H7 (cell line): Measurements from ENCODE around the gene EPHB2. TPM values are rescaled to one million over a fixed set of nuclear protein-coding genes. Genes with fewer than 3 reads are reported as not detected.

Source experiments
- DNase-seq: peaks from one replicate; pipeline ENCODE4 v3.0.0; 2012
- H3K27me3 ChIP-seq: 2 replicates; pipeline ENCODE4 v1.6.0; 2011; ENCODE audit warnings: mild to moderate bottlenecking, low read length; ENCODE audit not compliant: control insufficient read depth, insufficient read depth
- H3K36me3 ChIP-seq: replicated peaks from 2 replicates; pipeline ENCODE4 v1.5.1; 2011; ENCODE audit warnings: low read length; ENCODE audit not compliant: control insufficient read depth, insufficient read depth
- H3K4me3 ChIP-seq: 2 replicates; pipeline ENCODE4 v1.5.1; 2011; ENCODE audit warnings: low read depth, mild to moderate bottlenecking, control low read depth, low read length, moderate library complexity; ENCODE audit not compliant: insufficient read depth
- total RNA-seq: library from RNA; depleted of rRNA; stranded (reverse); fragments of >200 nt; shearing (Covaris generic); gene quantifications from 2 replicates; pipeline ENCODE4 v1.2.3, GENCODE V29; 2014

EPHB2 gene
- total RNA-seq, 1 experiment from 2014 or later: 14.8 TPM

DNA sequence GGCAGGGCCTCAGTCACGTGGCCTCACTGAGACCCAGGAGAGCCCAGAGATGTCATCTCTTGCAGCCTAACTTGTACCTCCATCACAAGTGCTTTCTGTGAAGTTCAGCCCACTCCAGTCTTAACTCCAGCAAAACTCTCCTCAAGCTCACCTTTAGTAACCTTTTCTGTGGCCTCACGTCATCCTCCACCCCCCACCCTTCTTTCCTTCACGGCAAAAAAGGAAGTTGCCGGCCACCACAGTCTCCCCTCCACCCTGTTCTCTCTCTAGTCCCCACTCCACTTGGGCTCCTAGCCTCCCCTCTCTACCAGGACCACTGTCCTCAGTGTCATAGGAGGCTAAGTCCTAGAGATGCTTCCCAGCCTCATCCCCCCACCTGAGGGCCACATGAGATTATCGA, 155.1 kb downstream of the EPHB2 start:
- Histone ChIP-seq H3K27me3 (no peaks in the 10 kb centered on the region), H3K4me3 (no peak overlapping the region), H3K36me3 (no peaks in the 10 kb centered on the region)
- no peak for DNase-seq

DNA sequence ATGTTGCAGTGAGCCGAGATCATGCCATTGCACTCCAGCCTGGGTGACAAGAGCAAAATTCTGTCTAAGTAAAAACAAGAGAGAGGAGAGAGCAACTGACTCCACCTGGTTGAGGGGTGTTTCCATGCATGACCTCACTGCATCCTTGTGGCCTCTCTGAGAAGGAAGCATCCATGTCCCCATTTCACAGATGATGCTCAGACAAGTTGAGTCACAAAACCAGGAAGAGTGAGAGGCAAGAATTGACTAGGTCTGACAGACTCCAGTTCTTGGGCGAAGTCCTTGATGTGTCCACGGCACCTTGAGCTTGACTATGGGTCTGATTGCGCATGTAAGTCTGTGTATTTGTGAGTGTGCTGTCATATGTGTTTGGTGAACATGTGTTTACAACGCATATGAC, 156.2 kb downstream of the EPHB2 start:
- no peaks in the 10 kb centered on the region for H3K27me3 ChIP-seq
- H3K36me3 ChIP-seq: no peaks in the 10 kb centered on the region
- DNase-seq: no peak
- no peak overlapping the region for H3K4me3 ChIP-seq

DNA sequence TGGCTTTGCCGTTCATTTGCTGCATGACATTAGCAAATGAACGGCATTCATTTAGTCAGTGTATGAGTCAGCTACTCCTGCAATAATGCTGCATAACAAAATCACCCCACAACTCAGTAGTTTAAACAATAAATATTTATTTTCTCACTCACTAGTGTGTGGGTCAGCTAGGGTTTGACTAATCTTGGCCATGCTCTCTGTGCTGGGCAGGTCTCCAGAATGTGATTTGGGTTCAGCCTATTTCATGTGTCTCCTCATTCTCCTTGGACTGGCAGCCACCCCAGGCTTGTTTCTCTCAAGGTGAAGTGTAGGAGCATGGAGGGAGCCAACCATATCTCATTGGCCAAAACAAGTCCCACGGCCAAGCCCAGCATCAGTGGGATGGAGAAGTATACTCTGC, 157.7 kb downstream of the EPHB2 start:
- Histone ChIP-seq H3K27me3 (no peaks in the 10 kb centered on the region), H3K4me3 (no peak overlapping the region), H3K36me3 (no peaks in the 10 kb centered on the region)
- no peak for DNase-seq

DNA sequence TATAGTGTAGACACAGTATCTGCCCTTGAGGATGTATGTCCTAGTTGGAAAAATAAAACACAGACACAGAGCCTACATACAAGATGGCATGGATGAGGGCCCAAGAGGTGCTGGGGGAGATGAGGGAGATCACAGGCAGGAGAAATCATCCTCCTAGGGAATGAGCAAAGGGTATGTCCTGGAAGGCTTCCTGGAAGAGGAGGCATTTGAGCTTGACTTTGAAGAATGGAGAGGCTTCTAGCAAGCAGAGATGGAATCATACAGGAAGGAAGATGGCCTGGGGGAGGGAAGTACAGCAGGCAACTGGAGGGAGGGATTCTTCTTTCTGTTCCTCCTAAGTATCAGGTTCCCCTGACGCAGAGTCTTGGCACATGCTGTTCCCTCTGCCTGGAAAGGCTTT, 158.7 kb downstream of the EPHB2 start:
- Histone ChIP-seq H3K36me3 (no peaks in the 10 kb centered on the region), H3K4me3 (no peak overlapping the region), H3K27me3 (no peaks in the 10 kb centered on the region)
- no peak for DNase-seq

DNA sequence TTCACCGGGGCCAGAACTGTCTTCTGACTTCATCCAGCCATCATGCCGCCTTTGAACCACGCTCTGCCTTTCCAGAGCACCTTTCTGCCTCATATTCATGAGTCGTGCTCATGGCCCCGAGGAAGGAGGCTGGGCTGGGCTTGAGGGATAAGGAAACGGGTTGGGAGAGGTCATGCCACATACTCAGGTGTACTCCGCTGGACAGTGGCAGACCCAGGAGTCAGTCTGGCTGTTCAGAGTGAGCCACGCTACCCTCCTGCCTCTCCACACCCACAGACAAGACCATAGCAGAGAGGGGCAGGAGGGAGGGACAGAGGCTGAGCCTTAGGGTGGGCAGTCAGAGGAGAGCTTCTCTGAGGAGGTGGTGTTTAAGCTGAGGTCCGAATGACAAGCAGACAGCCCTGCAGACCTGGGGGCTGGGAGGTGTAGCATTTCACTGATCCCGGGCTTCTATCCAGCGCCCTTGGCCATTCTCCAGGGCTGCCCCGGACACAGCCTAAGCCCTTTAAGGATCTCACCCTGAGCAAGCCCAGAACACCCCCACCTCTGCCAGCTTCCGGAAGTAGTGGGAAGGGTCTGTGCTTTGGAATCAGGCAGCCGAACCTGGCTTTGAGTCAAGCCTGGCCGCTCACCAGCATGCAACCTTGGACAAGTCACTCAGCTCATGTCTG, 159.7 kb downstream of the EPHB2 start:
- H3K36me3 ChIP-seq: no peaks in the 10 kb centered on the region
- no peak for DNase-seq
- no peaks in the 10 kb centered on the region for H3K27me3 ChIP-seq
- no peak overlapping the region for H3K4me3 ChIP-seq

DNA sequence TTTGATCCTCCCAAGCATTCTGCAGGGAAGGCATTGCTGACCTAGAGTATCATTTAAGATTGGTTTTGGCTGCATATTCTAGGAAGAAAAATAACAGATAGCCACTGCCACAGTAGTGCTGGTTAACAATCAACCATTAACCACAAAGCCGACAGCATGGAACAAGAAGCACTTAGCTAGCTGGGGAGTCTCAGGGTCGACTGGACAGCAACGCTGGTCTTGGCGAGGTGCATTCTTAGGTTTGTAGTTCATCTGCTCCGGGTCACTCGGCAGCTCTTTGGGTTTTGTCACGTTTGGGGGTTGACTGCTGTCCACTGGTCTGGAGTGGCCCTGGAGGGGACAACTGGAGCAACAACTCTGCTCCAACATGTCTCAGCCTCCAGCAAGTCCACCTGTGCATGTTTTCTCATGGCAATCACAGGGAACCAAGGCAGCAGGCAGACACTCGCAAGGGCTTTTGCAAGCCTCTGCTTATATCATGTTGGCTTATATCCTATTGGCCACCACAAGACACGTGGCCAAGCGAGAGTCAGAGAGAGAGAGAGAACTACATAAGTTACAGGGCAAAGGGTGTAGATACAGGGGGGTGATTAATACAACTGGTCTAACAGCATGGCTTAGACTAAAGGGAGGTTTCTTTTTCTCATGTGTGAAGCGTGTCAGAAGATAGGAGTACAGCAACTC, 162.5 kb downstream of the EPHB2 start:
- Histone ChIP-seq H3K27me3 (no peaks in the 10 kb centered on the region), H3K4me3 (no peak overlapping the region)
- no peak for DNase-seq

DNA sequence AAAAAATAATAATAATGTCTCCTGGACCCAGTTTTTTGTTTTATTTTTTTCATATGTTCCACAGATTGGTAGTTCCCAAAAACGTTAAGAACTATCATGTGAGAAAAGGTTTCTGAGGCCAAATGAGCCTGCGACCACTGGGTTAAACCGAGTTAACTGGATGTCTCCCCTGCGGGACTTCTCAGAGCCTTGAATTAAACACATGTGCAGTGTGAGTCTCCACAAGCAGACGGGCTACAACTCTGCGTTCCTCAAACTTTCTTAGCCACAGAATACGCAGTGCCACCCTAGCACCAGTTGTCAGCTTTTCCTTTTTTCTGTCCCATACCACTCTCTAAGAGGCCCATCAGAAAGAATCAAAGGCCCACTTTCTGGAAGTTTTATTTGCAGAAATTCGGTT, 164.1 kb downstream of the EPHB2 start:
- H3K4me3 ChIP-seq: no peak overlapping the region
- H3K27me3 ChIP-seq: no peaks in the 10 kb centered on the region
- no peak for DNase-seq
- H3K36me3 ChIP-seq: no peaks in the 10 kb centered on the region

More for the DNA sequence above, 162.5 kb downstream of the EPHB2 start:
- no peaks in the 10 kb centered on the region for H3K36me3 ChIP-seq

DNA sequence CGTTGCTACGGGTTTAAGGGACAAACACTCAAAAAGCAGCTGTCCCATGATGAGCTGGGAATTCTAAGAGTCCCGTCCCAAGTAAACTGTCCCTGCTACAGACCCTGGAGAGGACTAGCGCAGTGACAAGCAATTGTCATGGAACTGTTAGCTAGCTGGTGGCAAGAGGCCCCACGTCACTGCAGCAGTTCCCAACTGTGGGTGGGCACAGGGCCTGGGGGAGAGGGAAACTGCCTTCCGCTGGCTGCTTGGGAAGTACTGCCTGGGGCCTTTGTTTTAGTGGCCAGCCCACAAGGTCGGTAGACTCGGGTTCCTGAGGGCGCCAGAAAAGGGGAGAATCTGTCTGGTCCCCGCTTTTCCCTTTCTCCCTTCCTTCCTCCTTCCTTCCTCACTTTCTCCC, 164.6 kb downstream of the EPHB2 start:
- Histone ChIP-seq H3K36me3 (no peaks in the 10 kb centered on the region), H3K27me3 (no peaks in the 10 kb centered on the region), H3K4me3 (no peak overlapping the region)
- no peak for DNase-seq

DNA sequence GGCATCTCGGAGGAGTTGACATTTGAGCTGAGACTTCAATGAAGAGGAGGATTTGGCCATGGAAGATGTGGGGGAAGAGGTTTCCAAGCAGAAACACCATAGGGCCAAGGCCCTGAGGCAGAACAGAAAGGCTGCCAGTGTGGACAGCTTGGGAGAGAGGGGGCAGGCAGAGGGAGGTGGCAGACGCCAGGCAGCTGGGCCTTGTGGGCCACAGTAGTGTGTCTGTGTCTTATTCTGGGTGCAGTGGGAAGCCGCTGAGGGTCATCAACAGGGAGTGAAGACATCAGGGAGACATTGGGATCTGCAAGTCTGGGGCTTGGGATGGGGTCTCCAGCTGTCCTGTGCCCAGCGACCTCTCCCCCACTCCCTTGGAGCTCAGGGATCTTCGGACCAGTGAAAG, 165.2 kb downstream of the EPHB2 start:
- DNase-seq: no peak
- no peak overlapping the region for H3K4me3 ChIP-seq
- no peaks in the 10 kb centered on the region for H3K36me3 ChIP-seq
- H3K27me3 ChIP-seq: no peaks in the 10 kb centered on the region

DNA sequence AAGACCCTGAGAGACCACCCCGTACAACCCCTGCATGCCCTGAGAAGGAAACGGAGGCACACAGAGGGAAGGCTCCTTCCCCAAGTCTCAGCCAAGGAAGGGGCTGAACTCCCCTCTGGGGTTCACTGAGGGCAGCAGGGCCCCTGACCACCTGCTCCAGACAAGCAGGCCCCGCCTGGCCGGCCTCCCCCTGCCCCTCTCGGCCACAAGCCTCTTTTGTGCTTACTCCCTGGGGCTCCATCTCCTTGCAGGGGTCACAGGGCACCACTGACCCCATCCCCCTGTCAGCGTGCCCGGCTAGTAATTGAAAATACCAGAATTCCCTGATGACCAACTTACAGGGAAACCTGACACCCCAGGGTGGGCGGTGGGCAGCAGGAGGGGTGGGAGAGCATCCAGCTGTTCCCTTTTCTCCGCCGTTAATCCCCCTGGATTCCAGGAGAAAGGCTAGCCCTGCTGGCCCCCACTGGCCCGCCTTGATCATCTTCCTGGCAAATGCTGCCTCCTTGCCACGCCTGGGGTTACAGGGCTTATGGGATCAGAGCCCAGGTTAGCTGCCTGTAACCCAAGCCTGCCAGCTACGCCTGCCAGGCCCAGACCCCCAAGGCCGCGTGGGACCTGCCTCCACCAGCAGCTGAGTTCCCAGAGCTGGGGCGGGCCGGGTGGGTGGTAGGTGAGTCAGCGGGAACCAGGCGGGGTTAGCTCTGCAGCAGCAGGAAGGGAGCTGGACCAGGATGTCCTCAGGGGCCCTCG, 165.9 kb downstream of the EPHB2 start:
- Histone ChIP-seq H3K36me3 (no peaks in the 10 kb centered on the region), H3K4me3 (no peak overlapping the region), H3K27me3 (no peaks in the 10 kb centered on the region)
- DNase-seq: peak; percentile 83

DNA sequence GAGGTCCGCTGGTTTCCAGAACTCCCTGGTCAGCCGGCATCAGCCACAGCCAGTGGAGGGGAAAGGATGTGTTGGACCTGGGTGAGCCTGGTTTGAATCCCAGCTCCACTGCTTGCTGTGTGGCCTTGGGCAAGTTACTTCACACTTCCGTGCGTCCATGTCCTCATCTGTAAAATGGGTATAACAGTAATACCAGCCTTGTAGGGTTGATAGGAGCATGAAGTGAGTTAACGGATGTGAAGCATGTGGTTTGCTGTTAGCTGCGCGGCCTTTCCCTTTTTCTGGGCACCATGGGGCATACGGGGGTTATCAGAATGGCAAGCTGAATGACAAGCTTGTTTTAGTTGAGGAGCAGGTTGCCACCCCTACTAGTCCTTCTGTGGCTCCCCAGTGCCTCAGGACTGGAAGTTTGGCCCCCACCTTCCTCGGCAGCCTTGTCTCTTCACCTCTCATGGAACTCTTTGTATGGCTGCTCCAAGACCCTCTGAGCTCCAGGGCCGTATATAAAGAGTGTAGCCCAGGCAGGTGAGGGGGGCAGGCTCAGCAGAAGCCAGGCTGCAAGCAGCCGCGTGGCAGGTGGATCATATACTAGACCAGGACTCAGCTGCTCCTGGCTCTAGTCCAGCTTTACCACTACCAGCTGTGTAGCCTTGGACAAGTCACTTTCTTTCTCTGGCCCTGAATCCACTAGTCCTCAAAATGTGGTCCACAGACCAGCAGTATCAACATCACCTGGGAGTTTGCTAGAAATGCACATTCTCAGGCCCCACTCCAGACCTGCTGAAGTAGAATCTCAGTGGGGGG, 166.7 kb downstream of the EPHB2 start:
- Histone ChIP-seq H3K27me3 (no peaks in the 10 kb centered on the region), H3K4me3 (no peak overlapping the region), H3K36me3 (no peaks in the 10 kb centered on the region)
- no peak for DNase-seq

DNA sequence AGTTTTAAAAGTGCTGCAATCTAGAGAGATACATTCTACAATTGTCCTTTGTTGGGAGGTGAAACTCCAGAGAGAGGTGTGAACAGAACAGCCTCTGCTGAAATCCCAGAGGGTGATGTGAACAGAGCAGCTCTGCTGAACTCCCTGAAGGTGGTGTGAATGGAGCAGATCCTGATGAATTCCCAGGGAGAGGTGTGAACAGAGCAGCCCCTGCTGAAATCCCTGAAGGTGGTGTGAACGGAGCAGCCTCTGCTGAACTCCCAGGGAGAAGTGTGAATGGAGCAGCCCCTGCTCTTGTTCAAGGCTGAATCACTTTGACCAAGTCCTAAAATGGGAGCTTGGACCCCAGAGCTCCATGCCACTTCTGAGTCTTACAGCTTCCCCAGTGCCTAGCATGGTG, 167.3 kb downstream of the EPHB2 start:
- DNase-seq: no peak
- Histone ChIP-seq H3K36me3 (no peaks in the 10 kb centered on the region), H3K27me3 (no peaks in the 10 kb centered on the region), H3K4me3 (no peak overlapping the region)

DNA sequence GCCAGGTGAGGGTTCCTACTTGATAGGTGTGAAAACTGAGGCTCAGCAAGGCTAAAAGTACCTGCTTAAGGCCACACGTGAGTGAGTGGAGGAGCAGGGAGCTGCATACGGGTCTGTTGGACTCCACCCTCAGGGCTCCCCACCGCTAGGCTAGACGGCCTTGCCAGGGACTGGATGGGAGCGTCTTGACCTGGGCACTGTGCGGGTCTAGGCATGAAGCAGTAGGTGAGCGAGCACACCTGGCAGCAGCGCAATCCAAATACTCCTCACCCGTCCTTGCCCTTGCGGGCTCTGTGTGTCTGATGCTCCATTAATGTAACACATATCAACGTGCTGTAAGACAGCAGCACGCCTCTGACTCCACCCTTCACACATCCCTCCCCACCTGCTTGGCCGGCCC, 168.0 kb downstream of the EPHB2 start:
- Histone ChIP-seq H3K36me3 (no peaks in the 10 kb centered on the region), H3K4me3 (no peak overlapping the region), H3K27me3 (no peaks in the 10 kb centered on the region)
- no peak for DNase-seq

DNA sequence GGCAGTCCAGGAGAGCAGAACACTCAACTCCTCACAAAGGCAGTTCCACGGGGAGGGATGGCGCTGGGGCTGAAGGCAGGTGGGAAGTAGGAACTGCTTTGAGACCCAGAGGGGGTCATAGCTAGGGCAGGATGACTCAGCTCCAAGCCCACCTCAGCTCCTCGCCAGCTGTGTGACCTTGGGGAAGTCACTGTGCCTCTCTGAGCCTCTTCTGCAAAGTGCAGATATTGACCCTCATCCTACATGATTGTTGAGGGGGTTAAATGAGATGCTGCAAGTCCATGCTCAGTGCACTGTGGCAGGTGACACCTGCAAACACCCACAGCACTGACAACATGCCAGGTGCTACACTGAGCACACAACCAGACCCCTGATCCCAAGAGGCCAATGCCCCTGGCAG, 168.8 kb downstream of the EPHB2 start:
- DNase-seq: no peak
- H3K4me3 ChIP-seq: no peak overlapping the region
- H3K36me3 ChIP-seq: no peaks in the 10 kb centered on the region
- no peaks in the 10 kb centered on the region for H3K27me3 ChIP-seq
